Gastrocnemius medialis (tissue), 4 donors: ENCODE results near the gene AKAP12.

Source experiments
- CTCF ChIP-seq, 5 experiments: fragments of 450-650 bp in 3 of 5; fragments of 200-600 bp in 2 of 5; sonication (generic) in 2 of 5; IDR thresholded peaks in 4 of 5; conservative IDR thresholded peaks in 1 of 5; 1 replicate in 4 of 5; 2 replicates in 1 of 5; pipeline ENCODE4 v1.5.1; 2016 to 2019; ENCODE audit warnings: antibody characterized with exemption in 5 of 5, mild to moderate bottlenecking in 3 of 5, moderate library complexity in 3 of 5
- POLR2A ChIP-seq, 2 donors: fragments of 450-650 bp; IDR thresholded peaks; one replicate each; pipeline ENCODE4 v1.6.1; 2017; ENCODE audit warnings: antibody characterized with exemption in 2 of 2, mild to moderate bottlenecking in 2 of 2, moderate library complexity in 2 of 2

GRCh38 chr6:151291722-151292059 is 51.9 kb downstream of the AKAP12 start:
- TF ChIP-seq CTCF (IDR thresholded peaks at IDR 0.05 in 4 of 5, conservative IDR thresholded peaks at IDR 0.05 in 1 of 5) (no peak), POLR2A (IDR thresholded peaks at IDR 0.05) (no peak)
